Immature natural killer cell (primary cell): ENCODE measurements around the gene SFSWAP. TPM values are rescaled to one million over a fixed set of nuclear protein-coding genes. Genes with fewer than 3 reads are reported as not detected.
"Not testable (repeated sequence)": the region's sequence is repeated elsewhere in the genome, so short reads cannot be mapped to it uniquely, and the experiment has no call there.

Experiments
- DNase-seq, 3 donors: peaks; one replicate each; pipeline ENCODE4 v3.0.0; 2022; ENCODE audit warnings: mixed read lengths in 1 of 3
- H3K27ac Mint-ChIP-seq, 6 donors: one replicate each; pipeline ENCODE4 v1.8.0; 2020; ENCODE audit warnings: mixed read lengths in 6 of 6, mild to moderate bottlenecking in 5 of 6, inconsistent platforms in 4 of 6, moderate library complexity in 3 of 6
- H3K27me3 Mint-ChIP-seq, 3 donors: one replicate each; pipeline ENCODE4 v1.8.0; 2020 to 2021; ENCODE audit warnings: low read depth in 3 of 3, mild to moderate bottlenecking in 3 of 3, mixed read lengths in 3 of 3, moderate library complexity in 3 of 3, inconsistent platforms in 1 of 3
- H3K36me3 Mint-ChIP-seq, 3 donors: one replicate each; pipeline ENCODE4 v1.8.0; 2020; ENCODE audit warnings: mixed read lengths in 3 of 3, inconsistent platforms in 2 of 3, mild to moderate bottlenecking in 2 of 3
- H3K4me1 Mint-ChIP-seq, 2 donors: one replicate each; pipeline ENCODE4 v1.8.0; 2020; ENCODE audit warnings: inconsistent platforms in 2 of 2, mild to moderate bottlenecking in 2 of 2, mixed read lengths in 2 of 2, moderate library complexity in 1 of 2
- H3K4me3 Mint-ChIP-seq, 5 donors: one replicate each; pipeline ENCODE4 v1.8.0; 2020; ENCODE audit warnings: mild to moderate bottlenecking in 5 of 5, mixed read lengths in 5 of 5, inconsistent platforms in 3 of 5, moderate library complexity in 3 of 5
- H3K9me3 Mint-ChIP-seq, 6 donors: one replicate each; pipeline ENCODE4 v1.8.0; 2020; ENCODE audit warnings: mild to moderate bottlenecking in 6 of 6, mixed read lengths in 6 of 6, inconsistent platforms in 4 of 6, moderate library complexity in 3 of 6
- polyA plus RNA-seq, 3 donors: library from polyadenylated mRNA; unstranded; fragments of 300-500 nt; fragmentation: Illumina TruSeq; gene quantifications; one replicate each; pipeline ENCODE4 v1.2.3, GENCODE V29; 2021

Gene SFSWAP
- polyA plus RNA-seq, 3 donors from 2014 or later = 6.0 to 26.2 (median 16.6) TPM

DNA sequence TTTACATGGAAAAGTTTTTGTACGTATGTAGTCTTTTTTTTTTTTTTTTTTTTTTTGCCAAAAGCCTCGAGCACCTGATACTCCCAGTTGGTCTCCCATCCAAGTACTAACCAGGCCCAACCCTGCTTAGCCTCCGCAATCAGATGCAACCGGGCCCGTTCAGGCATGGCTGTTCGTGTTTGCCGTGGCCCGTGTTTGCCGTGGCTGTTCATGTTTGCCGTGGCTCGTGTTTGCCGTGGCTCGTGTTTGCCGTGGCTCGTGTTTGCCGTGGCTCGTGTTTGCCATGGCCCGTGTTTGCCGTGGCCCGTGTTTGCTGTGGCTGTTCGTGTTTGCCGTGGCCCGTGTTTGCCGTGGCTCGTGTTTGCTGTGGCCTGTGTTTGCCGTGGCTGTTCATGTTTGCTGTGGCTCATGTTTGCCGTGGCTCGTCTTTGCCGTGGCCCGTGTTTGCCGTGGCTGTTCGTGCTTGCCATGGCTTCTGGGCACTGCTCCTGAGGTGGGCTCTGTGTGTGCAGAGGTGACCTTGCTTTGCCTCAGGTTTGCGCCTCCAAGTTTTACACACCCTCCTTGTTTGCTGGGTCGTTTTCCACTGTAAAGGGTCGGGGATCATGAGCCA, 90.5 kb downstream of the SFSWAP start:
- Mint-ChIP-seq H3K4me1 (peaks cover 6 to 12% of the 10 kb centered on the region in 2 donors), H3K36me3 (peaks cover 15 to 25% (median 23%) of the 10 kb centered on the region in 3 donors), H3K9me3 (peaks cover 0 to 6% (median 0%) of the 10 kb centered on the region in 6 donors), H3K27me3 (peaks cover 0 to 2% (median 0%) of the 10 kb centered on the region in 3 donors), H3K27ac (peak overlapping the region in 4 of 6 donors; percentile 45 to 65 (median 61)), H3K4me3 (peak overlapping the region in 3 of 5 donors; percentile 1 to 55 (median 44))
- DNase-seq = no peak

DNA sequence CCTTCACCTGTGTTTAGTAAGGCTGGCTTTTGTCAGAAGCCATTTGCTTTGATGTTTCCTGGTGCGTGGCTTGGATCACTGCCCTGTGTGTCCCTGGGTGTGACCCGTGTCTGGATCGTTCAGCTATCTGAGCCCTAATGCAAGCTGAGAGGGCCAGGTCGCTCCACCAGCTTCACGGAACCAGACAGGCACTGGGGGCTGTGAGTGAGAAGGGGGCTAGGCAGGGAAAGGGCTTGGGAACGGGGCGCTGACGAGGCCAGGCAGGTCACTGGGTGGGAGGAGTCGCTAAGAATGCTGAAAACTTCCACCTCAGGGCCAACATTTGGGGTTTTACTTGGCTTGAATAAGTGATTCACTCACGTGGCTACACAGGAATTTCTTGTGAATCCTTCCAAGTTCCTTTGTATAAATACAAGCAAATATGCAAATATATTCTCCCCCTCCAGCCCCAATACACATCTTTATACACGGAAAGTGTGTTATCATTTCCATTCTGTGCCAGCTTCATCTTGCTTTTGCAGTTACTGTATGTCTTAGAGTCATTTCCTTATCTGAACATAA, 93.2 kb downstream of the SFSWAP start:
- no peak for DNase-seq
- Mint-ChIP-seq H3K4me3 (no peak overlapping the region), H3K36me3 (peaks cover 11 to 16% (median 14%) of the 10 kb centered on the region in 3 donors), H3K4me1 (peaks cover 6 to 15% of the 10 kb centered on the region in 2 donors), H3K9me3 (peaks cover 0 to 6% (median 0%) of the 10 kb centered on the region in 6 donors), H3K27me3 (peaks cover 0 to 2% (median 0%) of the 10 kb centered on the region in 3 donors), H3K27ac (peak overlapping the region in 1 of 6 donors; percentile 18)

DNA sequence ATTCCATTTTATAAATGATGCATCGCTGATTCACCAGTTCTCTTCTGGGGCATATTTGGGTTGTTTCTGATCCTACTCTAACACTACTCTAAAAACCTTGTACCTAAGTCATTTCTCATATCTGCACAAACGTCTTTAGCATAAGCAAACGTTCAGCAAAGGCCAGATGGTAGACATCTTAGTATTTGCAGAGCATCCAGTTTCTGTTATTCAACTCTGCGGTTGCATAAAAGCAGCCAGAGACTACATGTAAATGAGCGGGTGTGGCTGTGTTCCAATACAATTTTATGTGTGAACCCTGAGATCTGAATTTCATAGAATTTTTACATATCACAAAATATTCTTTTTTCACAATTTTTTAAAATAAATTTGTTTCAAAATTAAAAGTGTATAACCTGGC, 94.5 kb downstream of the SFSWAP start:
- H3K27me3 Mint-ChIP-seq = peaks cover 0 to 2% (median 0%) of the 10 kb centered on the region in 3 donors
- DNase-seq = no peak
- H3K9me3 Mint-ChIP-seq = peaks cover 0 to 6% (median 0%) of the 10 kb centered on the region in 6 donors
- no peak overlapping the region for H3K4me3 Mint-ChIP-seq
- peaks cover 6 to 11% of the 10 kb centered on the region in 2 donors for H3K4me1 Mint-ChIP-seq
- H3K27ac Mint-ChIP-seq = no peak overlapping the region
- H3K36me3 Mint-ChIP-seq = peaks cover 9 to 11% (median 11%) of the 10 kb centered on the region in 3 donors

DNA sequence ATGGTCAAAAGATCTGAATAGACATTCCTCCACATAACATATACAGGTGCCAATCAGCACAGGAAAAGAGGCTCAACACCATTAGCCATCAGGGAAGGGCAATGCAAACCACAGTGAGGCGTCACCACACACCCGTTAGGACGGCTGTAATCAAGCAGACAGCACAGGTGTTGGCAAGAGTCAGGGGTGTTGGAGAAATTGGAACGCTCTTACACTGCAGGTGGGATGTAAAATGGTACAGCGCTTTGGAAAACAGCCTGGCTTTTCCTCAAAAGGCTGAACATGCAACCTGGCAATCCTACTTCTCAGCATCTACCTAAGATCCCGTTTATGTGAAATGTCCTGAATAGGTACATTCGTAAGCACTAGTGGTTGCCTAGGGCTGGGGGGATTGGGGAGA, 95.8 kb downstream of the SFSWAP start:
- Mint-ChIP-seq H3K27ac (peak overlapping the region in 1 of 6 donors; percentile 44), H3K4me3 (peak overlapping the region in 1 of 5 donors; percentile 43), H3K9me3 (peaks cover 0 to 6% (median 0%) of the 10 kb centered on the region in 6 donors), H3K27me3 (peaks cover 0 to 2% (median 0%) of the 10 kb centered on the region in 3 donors), H3K36me3 (peaks cover 3 to 8% (median 5%) of the 10 kb centered on the region in 3 donors), H3K4me1 (peaks cover 0 to 5% of the 10 kb centered on the region in 2 donors)
- no peak for DNase-seq

GRCh38 chr12:131808744-131809371, 98.0 kb downstream of the SFSWAP start:
- peaks cover 0 to 2% (median 1%) of the 10 kb centered on the region in 3 donors for H3K27me3 Mint-ChIP-seq
- H3K36me3 Mint-ChIP-seq = peaks cover 6 to 9% (median 9%) of the 10 kb centered on the region in 3 donors
- peaks cover 0 to 8% (median 5%) of the 10 kb centered on the region in 6 donors for H3K9me3 Mint-ChIP-seq
- peak overlapping the region in 2 of 6 donors; percentile 50 to 72 for H3K27ac Mint-ChIP-seq
- peak overlapping the region; percentile 69 to 81 (median 72) for H3K4me3 Mint-ChIP-seq
- H3K4me1 Mint-ChIP-seq = peaks cover 0 to 5% of the 10 kb centered on the region in 2 donors
- peak in 2 of 3 donors; percentile 11 to 25 for DNase-seq

DNA sequence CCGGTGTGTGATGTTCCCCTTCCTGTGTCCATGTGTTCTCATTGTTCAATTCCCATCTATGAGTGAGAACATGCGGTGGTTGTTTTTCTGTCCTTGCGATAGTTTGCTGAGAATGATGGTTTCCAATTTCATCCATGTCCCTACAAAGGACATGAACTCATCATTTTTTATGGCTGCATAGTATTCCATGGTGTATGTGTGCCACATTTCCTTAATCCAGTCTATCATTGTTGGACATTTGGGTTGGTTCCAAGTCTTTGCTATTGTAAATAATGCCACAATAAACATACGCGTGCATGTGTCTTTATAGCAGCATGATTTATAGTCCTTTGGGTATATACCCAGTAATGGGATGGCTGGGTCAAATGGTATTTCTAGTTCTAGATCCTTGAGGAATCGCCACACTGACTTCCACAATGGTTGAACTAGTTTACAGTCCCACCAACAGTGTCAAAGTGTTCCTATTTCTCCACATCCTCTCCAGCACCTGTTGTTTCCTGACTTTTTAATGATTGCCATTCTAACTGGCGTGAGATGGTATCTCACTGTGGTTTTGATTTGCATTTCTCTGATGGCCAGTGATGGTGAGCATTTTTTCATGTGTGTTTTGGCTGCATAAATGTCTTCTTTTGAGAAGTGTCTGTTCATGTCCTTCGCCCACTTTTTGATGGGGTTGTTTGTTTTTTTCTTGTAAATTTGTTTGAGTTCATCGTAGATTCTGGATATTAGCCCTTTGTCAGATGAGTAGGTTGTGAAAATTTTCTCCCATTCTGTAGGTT, 98.8 kb downstream of the SFSWAP start:
- peak overlapping the region in 4 of 5 donors; percentile 53 to 80 (median 66) for H3K4me3 Mint-ChIP-seq
- DNase-seq, H3K9me3 Mint-ChIP-seq, H3K27me3 Mint-ChIP-seq, H3K27ac Mint-ChIP-seq, H3K4me1 Mint-ChIP-seq, H3K36me3 Mint-ChIP-seq: not testable (repeated sequence)

GRCh38 chr12:131810726-131811125, 99.8 kb downstream of the SFSWAP start:
- Mint-ChIP-seq H3K36me3 (peaks cover 6 to 9% (median 6%) of the 10 kb centered on the region in 3 donors), H3K27ac (no peak overlapping the region), H3K27me3 (peaks cover 0 to 2% (median 1%) of the 10 kb centered on the region in 3 donors), H3K4me1 (peaks cover 0 to 5% of the 10 kb centered on the region in 2 donors), H3K4me3 (no peak overlapping the region), H3K9me3 (peaks cover 0 to 9% (median 3%) of the 10 kb centered on the region in 6 donors)
- DNase-seq = no peak

- H3K4me1 Mint-ChIP-seq = no peaks in the 10 kb centered on the region
- no peak for DNase-seq
- H3K27me3 Mint-ChIP-seq = peaks cover 0 to 2% (median 1%) of the 10 kb centered on the region in 3 donors
- no peak overlapping the region for H3K27ac Mint-ChIP-seq
- H3K9me3 Mint-ChIP-seq = peaks cover 0 to 9% (median 3%) of the 10 kb centered on the region in 6 donors
- H3K4me3 Mint-ChIP-seq = no peak overlapping the region
- H3K36me3 Mint-ChIP-seq = peaks cover 6 to 9% (median 6%) of the 10 kb centered on the region in 3 donors
Observed at GRCh38 chr12:131815131-131815530, 104.2 kb downstream of the SFSWAP start.

GRCh38 chr12:131816495-131816894, 105.6 kb downstream of the SFSWAP start:
- peaks cover 1 to 2% (median 2%) of the 10 kb centered on the region in 3 donors for H3K27me3 Mint-ChIP-seq
- H3K4me1 Mint-ChIP-seq = no peaks in the 10 kb centered on the region
- no peak overlapping the region for H3K27ac Mint-ChIP-seq
- H3K4me3 Mint-ChIP-seq = no peak overlapping the region
- DNase-seq = no peak
- peaks cover 0 to 9% (median 3%) of the 10 kb centered on the region in 6 donors for H3K9me3 Mint-ChIP-seq
- H3K36me3 Mint-ChIP-seq = peaks cover 6 to 9% (median 6%) of the 10 kb centered on the region in 3 donors

DNA sequence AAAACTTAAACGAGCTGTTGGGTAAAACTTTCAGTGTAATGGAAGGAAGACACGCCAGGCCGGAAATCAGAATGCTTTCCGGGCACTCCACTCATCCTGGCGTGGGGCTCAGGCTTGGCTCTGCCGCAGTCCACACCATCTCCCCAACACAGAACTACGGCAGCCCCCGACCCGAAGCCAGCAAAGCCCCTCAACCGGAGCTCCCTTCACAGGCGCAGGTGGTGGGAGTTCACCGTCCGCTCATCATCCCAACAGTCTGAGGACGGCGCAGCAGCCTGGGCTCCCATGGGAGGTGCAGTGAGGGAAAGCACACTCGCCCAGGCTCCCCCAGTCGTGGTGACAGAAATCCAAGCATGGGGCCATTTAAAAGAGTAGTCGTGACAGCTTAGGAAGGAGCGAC, 106.4 kb downstream of the SFSWAP start:
- Mint-ChIP-seq H3K4me1 (no peaks in the 10 kb centered on the region), H3K9me3 (peaks cover 0 to 9% (median 3%) of the 10 kb centered on the region in 6 donors), H3K36me3 (peaks cover 6% of the 10 kb centered on the region in 3 donors), H3K4me3 (no peak overlapping the region), H3K27ac (no peak overlapping the region), H3K27me3 (peaks cover 1 to 2% (median 2%) of the 10 kb centered on the region in 3 donors)
- DNase-seq = no peak

DNA sequence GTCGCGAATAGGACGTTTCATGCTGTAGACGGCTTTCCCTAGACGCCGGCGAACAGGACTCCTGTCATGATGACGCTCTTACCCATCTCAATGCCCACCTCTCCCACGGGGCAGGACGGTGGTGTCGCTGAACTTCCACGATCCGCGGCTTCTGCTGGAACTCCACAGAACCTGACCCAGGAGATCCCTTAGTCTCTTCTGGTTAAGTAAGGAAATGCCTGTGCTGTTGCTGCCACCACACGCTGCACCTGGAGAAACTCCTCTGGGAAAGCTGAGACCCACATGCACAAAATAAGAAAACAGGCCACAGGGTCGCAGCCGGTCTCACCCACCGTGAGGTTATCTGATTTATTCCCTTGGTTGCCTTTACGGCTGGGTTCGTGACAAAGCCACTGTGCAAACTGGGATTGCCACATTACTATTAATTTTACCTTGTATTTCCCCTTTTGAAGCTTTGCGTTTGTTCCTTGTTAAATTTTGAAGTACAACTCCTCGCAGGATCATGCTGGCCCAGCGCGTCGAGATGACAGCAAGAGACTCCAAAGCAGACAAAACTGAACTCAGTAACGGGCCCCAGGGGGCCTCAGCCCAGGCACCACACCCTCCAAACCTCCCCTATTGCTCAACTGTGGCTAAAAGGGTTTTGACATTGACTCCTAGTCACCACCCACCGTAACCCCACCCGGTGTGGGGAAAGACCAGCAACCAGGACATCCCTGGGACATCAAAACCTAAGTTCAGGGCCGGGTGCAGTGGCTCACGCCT, 108.1 kb downstream of the SFSWAP start:
- H3K27me3 Mint-ChIP-seq = peaks cover 0 to 2% (median 2%) of the 10 kb centered on the region in 3 donors
- no peak overlapping the region for H3K4me3 Mint-ChIP-seq
- no peak overlapping the region for H3K27ac Mint-ChIP-seq
- H3K9me3 Mint-ChIP-seq = peaks cover 0 to under 1% (median 0%) of the 10 kb centered on the region in 6 donors
- no peaks in the 10 kb centered on the region for H3K4me1 Mint-ChIP-seq
- DNase-seq = no peak
- H3K36me3 Mint-ChIP-seq = no peaks in the 10 kb centered on the region

GRCh38 chr12:131824450-131824849, 113.6 kb downstream of the SFSWAP start:
- H3K9me3 Mint-ChIP-seq = no peaks in the 10 kb centered on the region
- H3K4me1 Mint-ChIP-seq = no peaks in the 10 kb centered on the region
- H3K4me3 Mint-ChIP-seq = no peak overlapping the region
- H3K36me3 Mint-ChIP-seq = no peaks in the 10 kb centered on the region
- peaks cover 0 to 10% (median 9%) of the 10 kb centered on the region in 3 donors for H3K27me3 Mint-ChIP-seq
- H3K27ac Mint-ChIP-seq = no peak overlapping the region
- no peak for DNase-seq
